Prostate gland (tissue), 2 donors: ENCODE results near the gene ROGDI.

Experiments
- CTCF ChIP-seq, 4 experiments: fragments of 200-600 bp in 2 of 4; fragments of 450-650 bp in 2 of 4; sonication (generic) in 2 of 4; IDR thresholded peaks; 1 replicate in 3 of 4; 2 replicates in 1 of 4; pipeline ENCODE4 v1.5.1; 2016 to 2019; ENCODE audit warnings: antibody characterized with exemption in 4 of 4, mild to moderate bottlenecking in 2 of 4, moderate library complexity in 2 of 4
- POLR2A ChIP-seq: fragments of 450-650 bp; IDR thresholded peaks from one replicate; pipeline ENCODE4 v1.6.1; 2016; ENCODE audit warnings: antibody characterized with exemption, mild to moderate bottlenecking
- POLR2AphosphoS5 ChIP-seq: sonication (generic); formaldehyde crosslinking; IDR thresholded peaks from one replicate; pipeline ENCODE4 v1.6.1; 2017; ENCODE audit warnings: antibody characterized with exemption

- TF ChIP-seq POLR2AphosphoS5 = no peak
- no peak for TF ChIP-seq CTCF (IDR thresholded peaks at IDR 0.05)
- no peak for TF ChIP-seq POLR2A
Measured at GRCh38 chr16:4775005-4775404, 27.4 kb downstream of the ROGDI start.
